C4-2B (cell line): ENCODE results near the gene AHCYL2.

ENCODE experiments used
- ZFX ChIP-seq: fragments of 450-650 bp; IDR thresholded peaks from 2 replicates; pipeline ENCODE4 v1.6.1; 2017
- TF ChIP-seq, protein P1 (sequence below): fragments of 450-650 bp; conservative IDR thresholded peaks from 2 replicates; pipeline ENCODE4 v1.5.1; 2017; ENCODE audit warnings: mild to moderate bottlenecking

DNA sequence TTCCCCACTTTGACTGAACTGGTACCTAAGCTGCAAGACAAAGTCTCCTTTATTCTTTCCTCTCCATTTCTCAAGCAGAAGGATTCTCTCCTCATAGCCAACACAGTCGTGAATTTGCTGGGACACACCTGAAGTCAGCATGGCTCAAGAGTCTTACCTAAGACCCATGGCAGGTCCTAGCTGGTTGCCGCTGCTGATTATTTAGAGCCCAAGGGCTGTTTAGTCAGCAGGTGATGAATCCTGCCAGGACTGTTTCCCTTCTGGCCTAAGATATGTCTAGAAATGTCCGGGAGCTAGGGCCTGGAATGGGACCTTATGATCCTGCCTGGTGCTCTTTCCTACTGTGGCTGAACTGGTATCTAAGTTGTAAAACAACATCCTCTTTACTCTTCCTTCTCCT is 82.8 kb downstream of the AHCYL2 start:
- TF ChIP-seq, protein P1, sequence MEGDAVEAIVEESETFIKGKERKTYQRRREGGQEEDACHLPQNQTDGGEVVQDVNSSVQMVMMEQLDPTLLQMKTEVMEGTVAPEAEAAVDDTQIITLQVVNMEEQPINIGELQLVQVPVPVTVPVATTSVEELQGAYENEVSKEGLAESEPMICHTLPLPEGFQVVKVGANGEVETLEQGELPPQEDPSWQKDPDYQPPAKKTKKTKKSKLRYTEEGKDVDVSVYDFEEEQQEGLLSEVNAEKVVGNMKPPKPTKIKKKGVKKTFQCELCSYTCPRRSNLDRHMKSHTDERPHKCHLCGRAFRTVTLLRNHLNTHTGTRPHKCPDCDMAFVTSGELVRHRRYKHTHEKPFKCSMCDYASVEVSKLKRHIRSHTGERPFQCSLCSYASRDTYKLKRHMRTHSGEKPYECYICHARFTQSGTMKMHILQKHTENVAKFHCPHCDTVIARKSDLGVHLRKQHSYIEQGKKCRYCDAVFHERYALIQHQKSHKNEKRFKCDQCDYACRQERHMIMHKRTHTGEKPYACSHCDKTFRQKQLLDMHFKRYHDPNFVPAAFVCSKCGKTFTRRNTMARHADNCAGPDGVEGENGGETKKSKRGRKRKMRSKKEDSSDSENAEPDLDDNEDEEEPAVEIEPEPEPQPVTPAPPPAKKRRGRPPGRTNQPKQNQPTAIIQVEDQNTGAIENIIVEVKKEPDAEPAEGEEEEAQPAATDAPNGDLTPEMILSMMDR: no peak
- TF ChIP-seq ZFX: no peak
